GM19023 (cell line): ENCODE data around the gene IBA57.
A peak's percentile ranks its signal among the peaks of the same experiment; 100 is the strongest.

Experiments used
- ATAC-seq: cut with Tn5 transposase; IDR thresholded peaks from one replicate; pipeline ENCODE4 v1.9.1; 2021; ENCODE audit warnings: mild to moderate bottlenecking, moderate library complexity; ENCODE audit not compliant: unreplicated experiment

IBA57 gene

DNA sequence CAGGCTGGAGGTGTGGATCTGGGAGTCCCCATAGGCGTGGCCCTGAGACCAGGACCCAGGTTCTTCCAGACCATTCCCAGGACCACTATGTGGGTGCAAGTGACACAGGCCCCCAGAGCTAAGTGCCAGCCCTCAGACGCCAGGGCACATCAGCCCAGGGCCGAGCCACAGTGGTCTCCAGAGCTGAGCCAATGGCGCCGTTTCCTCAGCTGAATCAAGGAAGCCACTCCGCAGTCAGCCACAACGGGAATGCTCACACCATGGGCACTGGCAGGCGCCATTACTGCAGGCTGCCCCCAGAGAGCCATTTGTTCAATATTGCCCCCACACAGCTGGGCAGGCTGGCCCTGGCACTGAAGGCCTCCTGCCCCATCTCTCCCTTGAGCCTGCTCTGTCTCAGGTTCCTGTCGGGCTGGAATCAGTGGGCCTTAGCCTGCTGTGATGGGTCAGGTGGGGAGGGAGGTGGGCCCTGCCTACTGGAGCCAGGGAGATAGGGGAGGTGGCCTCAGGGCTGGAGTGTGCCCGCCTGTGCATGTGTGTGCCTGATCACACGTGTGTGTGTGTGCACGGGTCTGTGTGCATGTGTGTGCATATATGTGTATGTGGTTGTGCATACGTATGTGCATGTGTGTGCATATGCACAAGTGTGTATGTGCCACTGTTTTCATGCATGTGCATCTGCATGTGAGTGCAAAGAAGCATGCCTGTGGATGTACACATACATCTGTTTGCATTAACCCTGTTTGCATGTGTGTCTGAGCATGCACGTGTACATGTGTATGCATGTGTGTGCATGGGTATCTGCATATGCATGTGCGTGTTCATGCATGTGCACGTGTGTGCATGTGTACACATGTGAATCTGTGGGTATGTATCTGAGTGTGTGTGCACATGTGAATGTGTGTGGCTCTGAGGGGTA is 9.7 kb upstream of the IBA57 start:
- ATAC-seq, result no peak

GRCh38 chr1:228156515-228156881 is 9.1 kb upstream of the IBA57 start:
- no peak for ATAC-seq

GRCh38 chr1:228156941-228157728 is 8.5 kb upstream of the IBA57 start:
- ATAC-seq, result no peak

GRCh38 chr1:228157729-228158126 is 7.9 kb upstream of the IBA57 start:
- no peak for ATAC-seq

DNA sequence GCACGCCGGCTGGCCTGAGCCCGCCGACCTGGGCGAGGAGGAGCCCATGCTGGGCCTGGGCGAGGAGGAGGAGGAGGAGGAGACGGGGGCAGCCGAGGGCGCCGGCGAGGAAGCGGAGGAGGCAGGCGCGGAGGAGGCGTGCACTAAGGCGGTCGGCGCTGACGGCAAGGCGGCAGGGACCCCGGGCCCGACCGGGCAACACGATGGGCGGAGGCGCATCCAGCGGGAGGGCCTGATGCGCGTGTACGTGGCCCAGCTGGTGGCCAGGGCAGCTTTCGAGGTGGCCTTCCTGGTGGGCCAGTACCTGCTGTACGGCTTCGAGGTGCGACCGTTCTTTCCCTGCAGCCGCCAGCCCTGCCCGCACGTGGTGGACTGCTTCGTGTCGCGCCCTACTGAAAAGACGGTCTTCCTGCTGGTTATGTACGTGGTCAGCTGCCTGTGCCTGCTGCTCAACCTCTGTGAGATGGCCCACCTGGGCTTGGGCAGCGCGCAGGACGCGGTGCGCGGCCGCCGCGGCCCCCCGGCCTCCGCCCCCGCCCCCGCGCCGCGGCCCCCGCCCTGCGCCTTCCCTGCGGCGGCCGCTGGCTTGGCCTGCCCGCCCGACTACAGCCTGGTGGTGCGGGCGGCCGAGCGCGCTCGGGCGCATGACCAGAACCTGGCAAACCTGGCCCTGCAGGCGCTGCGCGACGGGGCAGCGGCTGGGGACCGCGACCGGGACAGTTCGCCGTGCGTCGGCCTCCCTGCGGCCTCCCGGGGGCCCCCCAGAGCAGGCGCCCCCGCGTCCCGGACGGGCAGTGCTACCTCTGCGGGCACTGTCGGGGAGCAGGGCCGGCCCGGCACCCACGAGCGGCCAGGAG is 7.2 kb upstream of the IBA57 start:
- no peak for ATAC-seq

DNA sequence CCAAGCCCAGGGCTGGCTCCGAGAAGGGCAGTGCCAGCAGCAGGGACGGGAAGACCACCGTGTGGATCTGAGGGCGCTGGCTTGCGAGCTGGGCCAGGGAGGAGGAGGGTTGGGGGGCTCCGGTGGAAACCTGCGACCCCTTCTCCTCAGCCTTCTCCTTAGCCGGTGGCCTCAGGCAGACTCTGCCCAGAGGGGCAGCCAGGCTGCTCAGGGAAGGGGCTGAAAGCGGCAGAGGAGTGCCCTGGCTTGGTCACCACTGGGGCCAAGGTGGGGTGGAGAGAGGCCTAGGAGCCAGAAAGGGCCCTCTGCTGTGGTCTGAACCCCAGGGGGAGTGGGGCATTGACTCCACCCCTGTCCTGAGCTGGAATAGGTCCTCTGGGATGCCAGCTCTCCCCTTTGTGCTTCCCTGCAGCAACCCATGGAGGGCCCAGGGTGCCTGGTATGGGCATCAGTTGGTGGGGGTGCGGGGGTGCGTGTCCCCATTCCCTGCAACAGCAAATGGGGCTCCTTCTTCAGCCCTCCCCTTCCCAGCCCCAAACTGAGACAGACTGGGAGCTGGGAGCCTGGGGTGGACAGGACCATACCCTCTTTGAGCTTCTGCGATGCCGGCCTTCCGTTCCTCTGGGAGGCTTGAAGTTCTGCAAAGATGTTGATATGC is 6.5 kb upstream of the IBA57 start:
- ATAC-seq, result no peak

DNA sequence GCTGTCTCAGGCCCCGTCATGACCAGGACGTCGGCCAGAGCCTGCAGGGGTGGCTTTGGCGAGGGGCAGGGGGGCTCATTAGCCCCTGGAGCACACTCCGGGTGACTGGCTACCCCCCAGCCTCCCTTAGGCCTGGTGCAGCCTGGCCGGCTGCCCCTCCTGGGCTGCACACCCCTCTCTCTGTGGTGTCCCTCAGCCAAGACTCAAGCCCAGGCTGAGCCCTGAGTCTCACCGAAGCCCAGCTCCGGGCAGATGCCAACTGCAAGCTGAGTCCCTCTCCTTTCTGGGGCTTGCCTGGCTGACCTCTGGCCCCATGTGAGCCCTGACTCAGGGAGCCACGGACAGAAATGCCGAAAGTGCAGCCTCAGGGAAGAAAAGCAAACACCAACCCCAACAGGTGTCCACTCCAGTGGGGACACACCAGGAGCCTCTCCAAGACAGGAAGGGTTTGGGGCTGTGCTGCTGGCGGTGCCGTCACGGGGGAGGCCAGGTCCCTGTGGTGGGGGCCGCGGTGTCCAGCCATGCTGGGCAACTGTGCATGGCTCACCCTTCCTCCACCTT is 5.3 kb upstream of the IBA57 start:
- no peak for ATAC-seq

DNA sequence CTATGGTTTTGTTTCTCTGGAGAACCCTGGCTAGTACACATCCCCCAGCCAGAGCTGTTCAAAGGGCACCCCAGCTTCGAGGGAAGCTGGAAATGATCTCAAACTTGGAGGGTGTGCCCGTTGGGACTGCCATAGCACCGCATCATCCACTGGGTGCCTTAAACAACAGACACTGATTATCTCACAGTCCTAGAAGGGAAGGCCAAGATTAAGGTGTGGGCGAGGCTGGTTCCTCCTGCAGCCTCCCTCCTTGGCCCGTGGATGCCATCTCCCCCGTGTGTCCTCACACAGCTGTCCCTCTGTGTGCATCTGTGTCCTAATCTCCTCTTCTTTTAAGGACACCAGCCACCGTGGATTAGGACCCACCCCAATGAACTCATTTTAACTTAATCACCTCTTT is 4.2 kb upstream of the IBA57 start:
- ATAC-seq, result no peak

- no peak for ATAC-seq
These were observed 3.7 kb upstream of the IBA57 start for GRCh38 chr1:228161866-228162265.

GRCh38 chr1:228162286-228163006 is 3.2 kb upstream of the IBA57 start:
- no peak for ATAC-seq

DNA sequence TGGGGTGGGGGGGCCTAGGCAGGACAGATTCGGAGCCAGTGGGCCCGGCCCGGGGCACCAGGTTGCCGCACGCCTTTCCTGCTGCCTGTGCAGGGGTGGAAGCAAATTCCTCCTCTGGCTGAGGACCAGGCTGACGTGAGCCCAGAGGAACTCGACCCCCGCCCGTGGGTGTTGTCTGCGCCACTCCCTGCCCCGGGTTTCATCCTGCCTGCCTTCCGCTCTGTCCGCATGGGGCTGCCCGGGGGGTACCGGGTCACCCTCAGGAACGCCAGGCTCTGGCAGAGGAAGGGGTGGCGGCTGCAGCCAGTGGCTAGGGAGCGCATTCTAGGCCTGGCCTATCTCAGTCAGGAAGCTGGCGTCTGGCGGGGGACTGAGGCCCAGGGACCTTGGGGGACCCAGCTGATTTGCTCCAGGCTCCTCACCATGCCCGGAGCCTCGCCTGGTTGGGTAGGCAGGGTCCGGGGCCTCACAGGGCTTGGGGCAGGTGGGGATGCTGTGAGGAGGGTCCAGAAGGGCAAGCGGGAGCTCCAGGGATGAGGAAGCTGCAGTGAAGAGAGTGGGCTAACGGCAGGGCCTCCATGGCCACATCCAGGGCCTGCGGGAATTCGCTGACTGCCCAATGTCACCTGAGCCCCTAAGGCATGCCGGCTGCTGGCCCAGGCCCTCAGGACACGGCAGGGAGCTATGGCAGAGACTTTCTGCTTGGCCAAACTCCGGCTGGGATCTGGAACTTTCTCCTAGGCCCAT is 2.4 kb upstream of the IBA57 start:
- no peak for ATAC-seq

- ATAC-seq, result no peak
These were observed 1.7 kb upstream of the IBA57 start for GRCh38 chr1:228163776-228164519.

DNA sequence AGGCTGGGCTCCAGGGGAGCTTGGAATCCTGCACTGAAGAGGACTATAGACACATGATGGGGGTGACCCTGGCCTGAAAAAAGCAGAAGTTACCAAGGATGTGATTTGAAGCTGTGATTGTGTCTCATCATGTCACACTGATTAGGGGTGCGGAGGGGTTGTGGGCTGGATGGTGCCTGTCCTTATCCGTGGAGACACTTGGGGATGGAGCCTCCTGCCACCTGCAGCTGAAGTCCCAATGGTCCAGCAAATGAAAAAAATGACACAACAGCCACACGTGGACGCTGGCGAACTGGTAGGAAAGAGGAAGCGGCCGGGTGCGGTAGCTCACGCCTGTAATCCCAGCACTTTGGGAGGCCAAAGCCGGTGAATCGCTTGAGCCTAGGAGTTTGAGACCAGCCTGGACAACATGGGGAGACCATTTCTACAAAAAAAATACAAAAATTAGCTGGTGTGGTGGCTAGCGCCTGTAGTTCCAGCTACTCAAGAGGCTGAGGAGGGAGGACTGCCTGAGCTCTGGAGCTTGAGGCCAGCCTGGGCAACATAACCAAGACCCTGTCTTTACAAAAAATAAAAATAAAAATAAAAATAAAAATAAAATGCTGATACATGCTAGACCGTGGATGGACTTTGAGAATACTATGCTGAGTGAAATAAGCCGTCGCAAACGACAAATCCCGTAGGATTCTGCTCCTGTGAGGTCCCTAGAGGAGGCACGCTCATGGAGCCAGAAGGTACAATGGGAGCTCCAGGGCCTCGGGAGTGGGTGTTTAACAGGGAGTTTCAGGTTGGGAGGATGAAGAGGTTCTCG is 838 bp upstream of the IBA57 start:
- ATAC-seq, result peak; percentile 0

- peak; percentile 15 for ATAC-seq
These were observed 749 bp downstream of the IBA57 start for GRCh38 chr1:228166170-228166936.

DNA sequence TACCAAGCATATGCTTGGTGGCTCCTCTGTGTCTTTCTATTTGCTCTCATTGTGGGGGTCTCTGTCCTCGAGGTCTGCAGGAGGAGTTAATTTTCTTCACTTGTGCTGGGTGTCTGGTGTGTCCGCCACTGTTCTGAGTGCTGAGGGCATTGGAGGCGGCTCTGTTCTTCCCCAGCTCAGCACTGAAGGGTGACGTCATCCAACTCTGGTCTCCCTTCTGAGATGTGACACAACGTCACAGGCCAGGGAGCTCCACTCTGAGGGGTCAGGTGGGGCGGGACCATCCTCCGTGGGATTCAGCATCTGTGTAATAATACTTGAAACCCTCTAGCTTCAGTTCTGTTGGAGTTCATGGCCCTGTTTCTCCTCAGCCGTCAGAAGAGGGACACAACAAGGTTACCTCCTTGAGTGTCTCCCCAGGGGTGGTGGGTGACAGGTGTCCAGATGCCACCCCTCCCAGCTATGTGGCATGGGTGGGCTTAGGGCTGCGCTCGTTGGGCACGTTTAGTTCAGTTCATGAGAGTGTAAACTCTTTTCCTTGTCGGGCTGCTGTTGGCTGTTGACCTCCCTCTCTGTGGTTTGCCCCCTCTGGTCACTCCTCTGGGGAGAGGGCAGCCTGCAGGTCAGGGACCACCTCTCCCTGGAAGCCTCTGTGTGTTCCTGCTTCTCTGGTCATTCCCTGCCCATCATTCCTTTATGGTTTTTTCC is 3.1 kb downstream of the IBA57 start:
- ATAC-seq, result no peak

- ATAC-seq, result no peak
These were observed 3.7 kb downstream of the IBA57 start for GRCh38 chr1:228169345-228169744.
